ENCODE data around the gene MCU. TPM values are rescaled to one million over a fixed set of nuclear protein-coding genes. Genes with fewer than 3 reads are reported as not detected.
"Not testable (repeated sequence)": the region's sequence is repeated elsewhere in the genome, so short reads cannot be mapped to it uniquely, and the experiment has no call there.

MCU gene
- total RNA-seq, 1 donor from 2014 or later: 108 TPM

DNA sequence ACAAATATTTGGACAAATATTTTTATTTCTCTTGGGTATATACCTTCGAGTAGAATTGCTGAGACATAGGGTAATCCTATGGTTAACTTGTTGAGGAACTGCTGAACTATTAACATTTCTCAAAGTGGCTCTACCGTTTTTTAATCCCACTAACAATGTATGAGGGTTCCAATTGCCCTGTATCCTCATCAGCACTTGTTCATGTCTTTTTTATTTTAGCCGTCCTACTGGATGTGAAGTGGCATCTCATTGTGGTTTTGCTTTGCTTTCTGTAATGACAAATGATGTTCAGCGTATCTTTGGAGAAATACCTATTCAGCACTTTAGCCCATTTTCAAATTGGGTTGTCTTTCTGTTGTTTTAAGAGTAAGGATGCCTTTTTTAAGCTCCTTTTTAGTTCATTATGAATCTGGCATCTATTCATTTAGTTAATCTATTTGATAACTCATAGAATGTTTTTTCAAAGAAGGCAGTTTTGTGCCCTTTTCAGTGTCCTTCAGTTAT is 40.0 kb downstream of the MCU start:
- DNase-seq: no peak

DNA sequence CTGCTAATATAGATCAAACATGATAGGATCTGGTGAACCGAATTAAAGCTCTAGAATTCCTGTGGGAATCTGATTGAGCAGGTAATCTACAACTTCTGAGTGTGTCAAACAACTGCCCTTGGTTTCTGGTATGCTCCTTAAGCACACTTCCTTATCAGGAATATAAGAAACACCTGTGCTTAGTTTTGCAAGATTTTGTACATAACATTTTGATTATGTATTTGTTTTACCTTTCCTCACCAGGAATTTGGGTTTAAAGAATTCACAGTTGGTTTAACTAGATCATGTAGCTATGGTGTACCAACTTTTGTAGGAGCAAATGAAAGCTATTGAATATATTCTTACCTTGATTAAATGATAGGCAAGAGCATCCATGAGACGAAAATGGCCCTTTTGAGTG is 40.6 kb downstream of the MCU start:
- no peak for DNase-seq

DNA sequence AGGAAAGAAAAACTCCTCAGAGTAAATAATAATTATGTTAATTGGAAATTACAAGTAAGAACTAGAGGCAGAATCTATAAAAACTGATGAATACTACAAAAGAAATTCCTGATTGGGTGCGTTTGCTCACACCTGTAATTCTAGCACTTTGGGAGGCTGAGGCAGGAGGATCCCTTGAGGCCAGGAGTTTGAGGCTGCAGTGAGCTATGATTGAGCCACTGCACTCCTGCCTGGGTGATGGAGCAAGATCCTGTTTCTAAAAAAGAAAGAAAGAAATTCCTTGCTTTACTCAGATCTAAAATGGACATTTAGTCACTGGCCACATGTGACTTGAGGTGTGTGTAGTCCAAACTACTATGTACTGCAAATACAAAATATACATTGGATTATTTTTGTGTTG is 42.0 kb downstream of the MCU start:
- no peak for DNase-seq

DNA sequence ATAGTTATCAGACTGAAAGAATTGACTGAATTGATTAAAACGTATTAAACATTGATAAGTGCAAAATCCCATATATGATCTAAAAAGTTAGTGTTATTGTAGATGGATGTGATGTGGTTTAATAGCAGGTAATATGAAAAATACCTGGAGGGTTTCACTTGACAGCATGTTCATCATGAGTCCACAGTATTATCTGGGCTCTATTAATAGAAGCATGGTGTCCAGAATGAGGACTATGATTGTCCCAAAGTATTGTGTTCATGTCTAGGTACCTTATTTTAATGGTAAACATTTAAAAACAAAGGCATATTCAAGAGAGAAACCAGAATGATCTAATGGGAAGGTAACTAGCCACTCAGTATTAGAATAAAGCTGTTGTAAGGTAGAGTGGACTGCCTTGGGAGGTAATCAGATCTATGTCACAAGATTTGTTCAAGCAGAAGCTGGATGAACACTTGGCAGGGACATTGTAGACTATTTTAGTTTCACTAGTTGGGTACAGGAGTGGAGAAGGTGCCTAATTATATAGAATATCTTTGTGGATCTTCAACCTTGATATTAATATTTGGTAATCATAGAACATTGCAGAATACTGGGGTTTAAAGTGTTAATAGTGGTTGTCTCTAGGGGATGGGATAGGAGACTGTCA is 43.5 kb downstream of the MCU start:
- DNase-seq: no peak

DNA sequence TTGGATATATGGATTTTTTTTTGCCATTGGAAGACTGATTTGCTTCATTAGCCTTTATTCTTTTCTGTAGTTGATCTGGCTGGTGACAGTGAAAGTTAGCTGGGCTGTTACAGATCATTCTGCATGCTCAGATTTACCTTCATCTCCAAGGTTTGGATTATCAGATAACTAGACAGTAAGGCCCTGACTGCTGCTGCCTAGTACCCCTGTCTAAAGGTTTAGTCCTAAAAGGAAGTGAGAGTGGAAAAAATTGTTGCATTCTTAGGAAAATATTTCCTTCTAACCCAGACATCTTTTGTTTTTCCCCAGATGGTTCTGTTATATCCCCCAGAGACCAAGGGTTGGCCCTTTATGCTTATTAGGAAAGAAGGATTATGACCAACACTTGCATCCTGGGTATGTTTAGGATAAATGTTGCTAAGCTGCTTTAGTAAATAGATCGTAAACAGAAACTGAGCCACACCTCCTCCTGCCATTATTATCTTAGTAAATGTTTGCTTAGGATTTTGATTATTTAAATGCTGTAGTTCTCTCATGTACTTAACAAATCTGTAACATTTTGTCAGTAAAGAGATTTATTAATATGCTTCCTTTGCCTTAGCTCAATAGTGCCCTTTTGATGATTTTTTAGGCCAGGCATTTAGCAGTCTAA is 44.4 kb downstream of the MCU start:
- DNase-seq: peak; percentile 67

DNA sequence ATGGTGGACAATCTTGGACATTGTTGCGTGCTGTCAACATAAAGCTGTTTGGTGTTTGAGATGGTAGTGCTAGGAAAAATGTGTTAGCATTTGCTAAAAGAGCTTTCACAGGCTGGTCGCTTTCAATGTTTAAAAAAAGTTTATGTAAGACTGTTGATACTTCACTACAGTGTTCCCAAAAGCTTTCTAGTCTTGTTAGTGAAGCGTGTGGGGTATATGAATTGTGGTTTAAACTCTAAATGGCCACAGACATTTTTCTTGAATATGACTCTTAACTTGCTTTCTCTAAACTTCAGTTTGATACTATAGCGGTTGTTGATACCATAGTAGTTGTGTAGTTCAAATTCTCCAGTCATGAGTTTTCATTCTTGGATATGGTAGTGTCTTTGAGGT is 44.9 kb downstream of the MCU start:
- DNase-seq: peak; percentile 18

DNA sequence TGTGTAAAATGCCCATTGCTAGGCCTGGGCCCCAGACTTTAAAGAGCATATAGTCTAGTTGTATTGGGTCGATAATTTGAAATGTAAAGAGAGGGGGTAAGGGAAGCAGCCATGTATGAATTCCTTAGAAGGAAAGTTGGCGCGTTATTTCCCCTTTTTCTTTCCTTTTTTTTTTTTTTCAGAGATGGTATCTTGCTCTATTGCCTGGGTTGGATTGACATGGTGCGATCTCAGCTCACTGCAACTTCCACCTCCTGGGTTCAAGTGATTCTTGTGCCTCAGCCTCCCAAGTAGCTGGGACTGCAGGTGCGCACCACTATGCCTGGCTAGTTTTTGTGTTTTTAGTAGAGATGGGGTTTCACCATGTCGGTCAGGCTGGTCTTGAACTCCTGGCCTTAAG is 45.4 kb downstream of the MCU start:
- DNase-seq: not testable (repeated sequence)

DNA sequence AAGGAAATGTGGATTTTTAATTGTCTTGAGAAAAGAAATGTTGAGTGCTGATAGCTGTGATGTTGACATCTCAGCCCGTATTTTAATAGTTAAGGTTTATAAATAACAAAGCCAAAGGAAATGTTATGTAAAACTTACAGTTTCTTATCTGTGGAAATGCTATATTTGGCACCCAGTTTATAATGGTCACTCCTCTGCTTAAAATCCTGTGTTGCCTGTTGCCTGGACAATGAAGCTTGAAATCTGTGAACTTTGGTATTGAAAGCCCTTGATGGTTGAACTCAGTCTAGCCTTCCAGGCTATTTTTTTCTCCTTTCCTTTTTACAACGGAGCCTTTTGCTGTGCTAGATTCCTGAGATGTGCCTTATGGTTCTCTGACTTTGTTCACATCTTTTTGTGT is 46.5 kb downstream of the MCU start:
- DNase-seq: peak; percentile 21

DNA sequence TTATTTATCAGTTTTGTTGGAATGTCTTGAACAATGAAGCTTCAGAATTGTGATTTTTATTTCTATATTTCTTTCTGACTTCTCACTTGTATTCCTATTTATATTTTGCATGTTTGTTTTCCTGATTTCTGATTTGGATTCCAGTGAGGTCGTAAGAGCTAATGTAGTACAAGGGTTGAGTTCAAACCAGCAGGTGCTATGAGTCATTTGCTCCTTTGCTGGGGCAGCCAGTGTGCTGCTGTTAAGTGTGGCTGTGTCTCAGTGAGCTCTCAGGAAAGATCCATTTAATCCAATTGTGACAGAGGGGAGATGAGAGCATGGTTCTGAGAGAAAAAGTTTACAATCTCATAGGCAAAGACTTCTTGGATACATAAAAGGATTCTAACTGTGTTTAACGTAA is 48.6 kb downstream of the MCU start:
- peak; percentile 66 for DNase-seq

DNA sequence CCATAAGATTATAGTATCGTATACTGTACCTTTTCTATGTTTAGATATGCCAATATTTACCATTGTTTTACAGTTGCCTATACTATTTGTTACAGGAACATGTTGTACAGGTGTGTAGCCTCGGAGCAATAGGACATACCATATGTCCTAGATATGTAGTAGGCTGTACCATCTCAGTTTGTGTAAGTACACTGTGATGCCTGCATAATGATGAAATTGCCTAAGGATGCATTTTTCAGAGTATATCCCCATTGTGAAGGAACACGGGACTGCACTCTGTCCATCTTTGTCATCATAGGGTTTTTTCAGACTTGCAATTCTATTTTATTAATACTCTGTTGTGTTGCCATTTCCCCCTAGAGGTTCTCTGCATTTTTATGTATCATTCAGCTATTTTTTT is 50.1 kb downstream of the MCU start:
- DNase-seq: no peak

DNA sequence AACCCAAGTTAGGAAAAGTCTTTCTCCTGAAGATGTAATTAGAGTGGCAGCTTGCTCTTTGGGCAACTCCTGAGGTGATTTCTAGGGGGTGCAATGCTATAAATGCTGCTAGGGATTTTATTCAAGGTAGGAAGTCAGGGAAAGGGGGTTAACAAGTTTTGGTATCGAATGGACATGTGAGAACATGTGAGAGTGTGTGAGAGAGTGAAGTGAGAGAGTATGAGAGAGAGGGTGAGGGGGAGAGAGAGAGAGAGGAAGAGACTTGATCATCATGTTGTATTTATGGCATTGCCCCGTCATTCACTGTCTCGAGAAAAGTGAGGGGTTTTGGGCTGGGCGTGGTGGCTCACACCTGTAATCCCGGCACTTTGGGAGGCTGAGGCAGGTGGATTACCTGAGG is 50.9 kb downstream of the MCU start:
- no peak for DNase-seq

DNA sequence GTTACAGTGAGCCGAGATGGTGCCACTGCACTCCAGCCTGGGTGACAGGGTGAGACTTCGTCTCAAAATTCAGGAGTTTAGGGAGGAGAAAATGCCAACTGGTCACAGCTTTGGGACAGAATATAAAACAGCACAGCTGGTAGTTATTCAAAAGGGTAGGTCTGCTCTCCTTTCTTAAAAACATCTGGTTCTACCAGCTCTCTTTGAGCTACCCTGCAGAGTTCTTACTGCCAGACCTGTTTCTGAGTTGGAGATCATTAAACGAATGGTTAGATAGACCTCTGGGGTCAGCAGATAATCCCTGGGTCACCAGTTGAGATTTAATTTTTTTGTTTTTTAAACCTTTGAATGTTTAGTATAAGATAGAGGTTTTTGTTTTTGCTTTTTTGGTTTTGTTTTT is 52.6 kb downstream of the MCU start:
- no peak for DNase-seq

DNA sequence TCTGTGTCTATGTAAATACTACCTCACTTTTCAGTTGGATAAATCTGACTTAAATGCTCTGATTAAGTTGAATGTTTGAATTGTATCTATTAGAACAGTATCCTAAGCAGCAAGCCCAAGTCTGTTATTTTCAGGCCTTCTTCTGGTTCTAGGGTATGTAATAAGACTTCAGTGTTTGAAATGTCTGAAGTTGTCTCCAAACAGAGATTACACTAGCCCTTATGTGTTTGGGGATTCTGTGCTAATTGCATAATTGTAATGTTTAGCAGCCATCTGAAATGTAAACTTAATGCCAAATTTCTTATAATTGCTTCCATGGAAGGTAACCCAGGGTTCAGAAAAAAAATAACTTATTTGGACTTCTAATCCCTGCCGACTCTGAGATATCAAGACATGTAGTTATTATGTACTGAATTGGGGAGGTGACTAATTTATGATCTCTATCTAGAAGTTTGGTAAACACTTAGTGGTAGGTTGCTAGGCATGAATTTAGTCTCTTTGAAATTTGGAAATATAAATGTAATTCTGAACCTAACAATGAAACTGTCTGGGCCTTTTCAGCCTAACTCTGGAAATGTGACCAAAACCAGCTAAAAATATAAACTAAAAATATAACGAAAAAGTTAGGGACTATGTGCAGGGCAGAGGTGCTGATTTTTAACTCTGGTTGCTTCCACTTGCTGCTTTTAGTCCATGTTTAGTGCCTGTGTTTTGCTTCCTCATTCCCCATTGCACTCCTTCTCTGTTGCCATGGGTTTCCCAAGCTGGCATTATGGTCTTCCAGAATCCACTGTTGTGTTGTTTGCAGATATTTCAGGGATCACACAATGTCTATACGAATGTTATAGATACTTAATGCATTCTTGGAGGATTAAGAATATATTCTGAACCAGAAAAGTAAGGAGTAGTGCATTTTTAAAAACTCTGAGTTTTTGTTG is 54.8 kb downstream of the MCU start:
- no peak for DNase-seq

DNA sequence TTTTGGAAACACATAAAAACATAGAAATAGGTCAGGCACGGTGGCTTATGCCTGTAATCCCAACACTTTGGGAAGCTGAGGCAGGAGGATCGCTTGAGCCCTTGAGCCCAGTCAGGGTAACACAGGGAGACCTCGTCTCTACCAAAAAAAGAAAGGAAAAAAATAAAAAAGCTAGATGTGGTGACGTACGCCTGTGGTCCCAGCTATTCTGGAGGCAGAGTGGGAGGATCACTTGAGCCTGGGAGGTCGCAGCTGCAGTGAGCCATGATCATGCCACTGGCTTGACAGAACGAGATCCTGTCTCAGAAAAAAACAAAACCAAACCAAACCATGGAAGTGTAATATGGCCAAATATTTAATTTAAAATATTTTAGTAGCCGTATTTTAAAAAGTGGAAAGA is 55.6 kb downstream of the MCU start:
- DNase-seq: no peak

DNA sequence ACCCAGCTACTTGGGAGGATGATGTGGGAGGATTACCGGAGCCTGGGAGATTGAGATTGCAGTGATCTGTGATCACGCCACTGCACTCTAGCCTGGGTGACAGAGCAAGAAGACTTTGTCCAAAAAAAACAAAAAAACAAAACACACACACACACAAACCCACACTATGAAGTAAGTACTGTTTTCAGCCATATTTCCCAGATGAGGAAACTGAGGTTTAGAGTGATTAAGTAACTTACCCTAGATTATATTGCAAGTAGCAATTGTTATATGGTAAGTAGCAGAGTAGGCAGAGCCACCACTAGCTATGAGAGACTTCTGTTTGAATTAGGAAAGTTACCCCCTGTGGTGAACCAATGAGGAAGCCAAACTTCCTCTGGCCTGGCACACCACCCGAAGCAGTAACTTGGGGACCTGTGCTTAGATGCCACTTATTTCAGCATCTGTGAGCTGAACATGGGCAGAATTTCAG is 61.9 kb downstream of the MCU start:
- no peak for DNase-seq

DNA sequence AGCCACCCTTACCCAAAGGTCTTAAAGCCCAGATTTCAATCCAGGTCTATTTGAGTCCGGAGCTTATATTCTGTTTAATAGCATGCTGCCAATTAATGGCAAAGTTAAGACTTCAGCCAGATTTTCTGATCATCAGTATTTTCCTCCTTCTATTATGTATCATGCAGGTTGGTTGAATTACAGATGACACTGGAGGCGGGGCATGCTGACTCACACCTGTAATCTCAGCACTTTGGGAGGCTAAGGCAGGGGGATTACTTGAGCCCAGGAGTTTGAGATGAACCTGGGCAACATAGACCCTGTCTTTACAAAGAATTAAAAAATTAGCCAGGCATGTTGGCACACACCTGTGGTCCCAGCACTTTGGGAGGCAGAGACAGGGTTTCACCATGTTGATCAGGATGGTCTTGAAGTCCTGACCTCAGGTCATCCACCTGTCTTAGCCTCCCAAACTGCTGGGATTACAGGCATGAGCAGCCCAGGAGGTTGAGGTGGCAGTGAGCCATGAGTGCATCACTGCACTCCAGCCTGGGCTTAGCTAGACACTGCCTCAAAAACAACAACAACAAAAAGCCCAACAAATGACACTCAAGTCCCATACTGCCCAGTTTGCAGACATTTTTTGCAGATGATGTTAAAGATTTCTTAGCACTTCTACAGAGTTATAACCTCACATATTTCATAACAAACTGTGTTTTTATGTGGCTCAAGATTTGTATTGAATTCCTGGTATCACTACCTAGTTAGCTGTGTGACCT is 62.5 kb downstream of the MCU start:
- no peak for DNase-seq

DNA sequence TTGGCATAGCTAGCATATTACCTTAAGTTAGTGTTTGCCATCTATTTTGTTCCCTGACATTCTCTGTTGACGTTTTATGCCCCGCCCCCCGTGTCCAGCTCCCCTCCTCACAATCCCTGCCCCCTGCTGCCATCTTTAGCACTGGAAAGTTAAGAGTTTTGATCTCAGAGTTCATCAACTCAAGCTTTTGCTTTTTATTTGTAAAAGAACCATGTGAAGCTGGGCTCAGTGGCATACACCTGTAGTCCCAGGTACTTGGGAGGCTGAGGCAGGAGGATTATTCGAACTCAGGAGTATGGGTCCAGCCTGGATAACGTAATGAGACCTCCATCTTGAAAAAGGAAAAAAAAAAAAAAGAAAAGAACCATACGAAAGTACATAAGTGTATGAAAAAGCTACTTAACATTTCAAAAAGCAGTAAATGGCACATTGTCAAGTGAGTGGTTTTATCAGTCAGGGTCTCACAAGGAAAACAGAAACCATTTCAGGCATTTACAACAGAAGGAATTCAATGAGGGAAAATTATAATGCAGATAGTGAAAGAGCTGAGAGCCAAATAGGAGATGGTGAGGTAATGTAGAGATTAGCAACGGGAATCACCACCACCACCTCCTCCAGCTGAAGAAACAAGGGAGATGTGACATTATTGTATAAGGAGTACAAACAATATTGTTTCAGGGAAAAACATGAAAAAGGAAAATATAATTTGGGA is 64.9 kb downstream of the MCU start:
- DNase-seq: no peak

DNA sequence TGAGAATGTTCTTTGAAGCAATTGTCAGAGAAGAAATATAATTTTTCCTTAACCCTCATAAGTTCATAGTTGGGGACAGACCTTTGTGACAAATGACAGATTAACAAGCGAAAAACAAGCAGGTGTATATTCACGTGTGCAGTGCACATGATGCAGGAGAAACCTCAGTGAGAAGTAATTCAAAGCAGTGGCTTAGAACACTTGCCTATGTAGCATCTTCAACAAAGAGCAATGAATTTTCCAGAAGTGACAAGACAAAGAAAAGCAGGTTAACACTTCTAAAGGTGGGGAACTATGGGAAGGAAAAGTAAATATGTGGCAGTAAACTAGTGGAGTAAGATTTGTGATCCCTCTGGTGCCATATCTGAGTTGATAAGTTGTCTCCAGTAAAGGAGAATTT is 65.8 kb downstream of the MCU start:
- no peak for DNase-seq

DNA sequence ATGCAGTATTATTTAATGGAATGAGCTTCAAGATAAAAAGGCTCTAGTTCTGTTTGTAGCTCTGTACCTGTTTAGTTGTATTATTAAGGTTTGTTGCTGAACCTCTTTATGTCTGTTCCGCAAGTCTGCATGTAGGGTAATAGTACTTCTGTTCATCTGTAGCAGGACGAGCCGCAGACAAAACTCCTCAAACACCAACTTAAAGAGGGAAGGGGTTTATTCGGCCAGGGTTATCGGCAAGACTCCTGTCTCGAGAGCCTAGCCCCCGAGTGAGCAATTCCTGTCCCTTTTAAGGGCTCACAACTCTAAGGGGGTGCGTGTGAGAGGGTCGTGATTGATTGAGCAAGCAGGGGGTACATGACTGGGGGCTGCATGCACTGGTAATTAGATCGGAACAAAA is 67.0 kb downstream of the MCU start:
- DNase-seq: not testable (repeated sequence)

DNA sequence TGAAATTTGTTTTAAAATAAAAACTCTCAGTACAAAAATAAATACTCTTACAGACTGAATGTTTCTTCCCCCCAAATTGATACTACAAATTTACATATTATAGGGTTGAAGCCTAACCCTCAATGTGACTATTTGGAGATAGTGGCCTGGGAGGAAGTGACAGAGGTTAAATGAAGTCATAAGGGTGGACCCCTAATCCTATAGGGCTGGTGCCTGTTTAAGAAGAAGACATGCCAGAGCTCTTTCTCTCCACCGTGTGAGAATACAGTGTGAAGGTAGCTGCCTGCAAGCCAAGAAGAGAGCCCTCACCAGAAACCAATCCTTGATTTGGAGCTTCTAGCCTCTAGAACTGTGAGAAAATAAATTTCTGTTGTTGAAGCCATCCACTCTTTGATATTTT is 67.6 kb downstream of the MCU start:
- no peak for DNase-seq

DNA sequence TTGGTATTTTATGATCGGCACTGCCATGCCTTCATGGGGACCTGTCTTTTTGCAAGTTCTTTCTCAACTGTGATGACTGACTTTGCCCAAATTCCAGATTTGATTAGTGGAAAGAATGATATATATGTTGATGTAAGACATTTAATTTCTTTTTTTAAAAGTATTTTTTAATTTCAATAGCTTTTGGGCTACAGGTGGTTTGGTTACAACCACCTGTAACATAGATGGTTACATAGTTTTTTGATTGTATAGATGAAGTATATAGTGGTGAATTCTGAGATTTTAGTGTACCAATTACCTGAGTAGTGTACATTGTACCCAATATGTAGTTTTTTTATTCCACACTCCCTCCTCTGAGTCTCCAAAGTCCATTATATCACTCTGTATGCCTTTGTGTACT is 69.6 kb downstream of the MCU start:
- DNase-seq: no peak

DNA sequence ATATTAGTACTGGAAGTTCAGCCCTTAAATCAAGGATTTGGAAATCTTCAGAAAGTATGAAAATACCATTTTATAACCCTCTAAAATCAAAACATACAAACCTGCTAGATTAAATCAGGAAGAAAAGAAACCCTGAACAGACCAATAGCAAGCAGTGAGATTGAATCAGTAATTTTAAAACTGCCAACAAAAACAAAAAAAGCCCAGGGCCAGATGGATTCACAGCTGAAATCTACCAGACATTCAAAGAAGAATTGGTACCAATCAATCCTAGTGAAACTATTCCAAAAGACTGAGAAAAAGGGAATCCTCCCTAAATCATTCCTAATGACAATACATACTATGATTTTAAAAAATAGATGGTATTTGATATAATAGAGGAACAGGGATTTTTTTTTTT is 70.1 kb downstream of the MCU start:
- DNase-seq: no peak

Data from tongue (tissue), 2 donors.